GM21447 (cell line): ENCODE data around the gene ABHD17A.

Source experiments
- ATAC-seq: cut with Tn5 transposase; IDR thresholded peaks from one replicate; pipeline ENCODE4 v1.9.1; 2021; ENCODE audit not compliant: unreplicated experiment

Gene ABHD17A

DNA sequence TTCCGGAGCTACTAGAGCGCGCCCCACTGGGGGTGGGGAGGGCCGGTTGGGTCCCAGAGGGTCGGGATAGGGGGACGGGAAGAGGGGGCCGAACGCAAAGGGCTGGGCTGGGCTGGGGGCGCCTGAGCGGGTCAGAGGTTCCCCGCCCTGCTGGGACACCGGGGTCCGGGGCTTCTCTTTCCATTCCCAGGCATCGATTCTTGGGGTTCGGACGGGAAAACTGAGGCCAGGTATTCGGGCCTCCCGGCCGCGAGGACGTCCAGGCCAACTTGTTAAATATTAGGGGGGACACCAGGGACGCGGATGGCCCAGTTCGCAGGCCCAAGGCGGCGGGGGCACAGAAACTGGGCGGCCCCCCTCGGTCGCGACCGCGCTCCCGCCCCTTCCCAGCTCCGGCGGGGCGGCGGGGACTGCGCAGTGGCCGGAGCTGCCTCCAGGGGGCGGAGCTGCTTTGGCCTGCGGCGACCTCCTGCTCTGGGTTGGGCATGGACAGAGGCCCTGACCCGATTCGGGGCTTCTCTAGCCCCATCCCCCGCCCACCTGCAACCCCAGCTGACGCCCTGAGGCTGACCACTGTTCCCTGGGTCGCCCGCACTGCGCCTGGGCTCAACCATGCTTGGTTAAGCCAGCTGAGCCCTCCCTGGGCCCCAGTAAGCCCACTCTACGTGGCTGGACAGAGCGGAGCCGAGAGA is 20.7 kb downstream of the ABHD17A start:
- peak; percentile 36 for ATAC-seq

DNA sequence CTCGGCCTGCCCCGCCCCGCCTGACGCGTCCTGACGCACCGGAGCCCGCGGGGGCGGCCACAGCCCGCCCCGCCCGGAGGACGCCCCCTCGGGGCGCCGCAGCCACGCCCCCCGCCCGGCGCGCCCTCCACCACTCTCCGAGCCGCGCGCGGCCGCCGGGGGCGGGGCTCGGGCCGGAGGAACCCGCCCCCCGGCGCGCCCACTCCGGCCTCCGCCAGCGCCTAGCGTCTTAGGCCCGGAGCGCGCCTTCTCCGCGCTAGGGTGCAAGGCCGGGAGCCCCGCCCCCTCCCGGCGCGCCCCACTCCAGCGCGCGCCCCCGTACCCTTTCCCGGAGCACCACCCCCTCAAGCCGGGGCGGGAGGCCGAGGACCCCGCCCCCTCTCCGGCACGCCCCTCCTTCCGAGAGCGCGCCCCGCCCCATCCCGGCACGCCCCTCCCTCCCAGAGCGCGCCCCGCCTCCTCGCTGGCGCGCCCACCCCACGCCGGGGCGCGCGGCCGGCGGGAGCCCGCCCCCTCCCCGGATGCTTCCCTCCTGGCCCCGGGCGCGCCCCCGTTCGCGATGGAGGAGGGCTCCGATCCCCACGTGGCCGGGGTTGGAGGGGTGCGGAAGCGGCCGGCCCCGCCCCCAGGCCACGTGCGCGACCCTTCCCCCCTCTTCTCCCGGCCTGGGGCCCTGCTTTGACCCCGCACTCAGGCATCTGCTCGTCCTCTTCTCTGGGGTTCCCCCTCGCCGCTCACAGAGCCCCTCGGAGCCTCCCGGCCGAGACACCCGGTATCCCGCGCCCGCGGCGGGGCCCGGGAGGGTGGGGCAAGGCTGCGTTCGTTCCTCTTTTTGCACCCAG is 21.4 kb downstream of the ABHD17A start:
- ATAC-seq: peak; percentile 39

DNA sequence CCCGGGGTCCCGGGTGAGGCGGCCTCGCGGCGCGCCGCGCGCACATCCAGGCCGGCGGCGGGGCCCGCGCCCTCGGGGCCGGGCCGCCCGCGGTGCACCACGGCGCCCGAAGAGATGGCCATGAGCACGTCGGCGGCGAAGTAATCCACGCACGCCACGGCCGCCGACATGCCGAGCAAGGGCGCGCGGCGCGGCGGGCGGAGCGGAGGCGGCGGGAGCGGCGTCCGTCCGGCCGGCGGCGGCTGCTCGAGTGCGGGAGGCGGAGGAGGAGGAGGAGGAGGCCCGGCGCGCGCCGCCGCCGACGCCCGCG is 22.0 kb downstream of the ABHD17A start, which contains the start of gene KLF16:
KLF16 (minus strand) TSS at position 252 of the 310 bp plus-strand sequence; CDS start at position 170, 82 bp downstream.
- ATAC-seq: no peak

DNA sequence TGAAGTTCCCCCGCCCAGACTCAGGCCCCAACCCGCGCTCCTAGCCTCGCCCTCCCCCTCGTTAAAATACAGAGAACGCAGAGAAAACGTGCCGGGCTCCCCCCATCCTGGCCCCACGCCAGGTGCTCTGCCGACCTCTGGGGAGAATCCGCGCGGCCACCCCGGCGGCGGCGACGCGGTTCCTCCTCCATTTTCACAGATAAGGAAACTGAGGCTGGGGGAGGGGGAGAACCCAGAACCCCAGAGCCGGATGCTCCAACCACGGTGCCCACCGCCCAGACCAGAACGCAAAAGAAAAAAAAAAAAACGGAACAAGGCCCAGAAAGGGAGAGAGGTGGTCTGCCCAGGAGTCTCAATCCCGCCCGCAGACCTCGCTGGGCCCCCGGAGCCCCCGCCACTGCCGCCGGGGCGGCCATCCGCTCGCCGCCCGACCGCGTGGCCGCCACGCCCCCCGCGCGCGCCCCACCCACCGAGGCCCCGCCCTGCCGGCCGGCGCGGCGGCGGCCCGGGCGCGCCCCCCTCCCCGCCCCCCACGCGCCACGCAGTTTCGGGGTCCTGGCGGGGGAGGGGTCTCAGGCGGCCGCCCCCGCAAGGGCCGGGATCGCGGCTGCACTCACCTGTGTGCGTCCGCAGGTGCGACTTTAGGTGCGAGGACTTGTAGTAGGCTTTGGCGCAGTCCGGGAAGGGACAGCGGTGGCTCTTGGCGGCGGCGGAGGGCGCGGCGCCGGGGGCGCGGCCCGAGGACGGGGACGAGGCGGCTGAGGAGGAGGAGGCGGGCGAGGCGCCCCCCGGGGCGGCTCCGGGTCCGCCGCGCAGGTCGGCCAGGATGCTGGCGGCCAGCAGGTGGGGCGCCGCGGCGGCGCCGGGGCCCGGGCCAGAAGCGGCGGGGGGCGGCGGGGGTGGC is 22.6 kb downstream of the ABHD17A start:
- no peak for ATAC-seq

DNA sequence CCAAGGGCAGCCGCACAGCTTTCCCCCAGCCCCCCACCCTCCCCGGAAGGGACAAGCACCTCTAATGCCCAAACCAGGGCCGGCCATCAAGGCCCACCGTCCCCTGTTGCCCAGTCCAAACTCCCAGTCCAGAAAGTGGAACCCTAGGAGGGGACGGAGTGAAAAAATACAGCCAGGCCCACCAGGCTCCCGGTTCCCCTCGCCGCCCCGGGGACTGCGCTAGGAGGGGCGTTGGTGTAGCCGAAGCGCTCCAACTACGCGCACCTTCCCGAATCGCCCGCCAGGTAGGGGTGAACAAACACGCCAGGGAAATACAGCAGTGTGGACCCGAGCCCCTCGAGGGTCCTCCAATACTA is 23.2 kb downstream of the ABHD17A start:
- ATAC-seq: no peak

DNA sequence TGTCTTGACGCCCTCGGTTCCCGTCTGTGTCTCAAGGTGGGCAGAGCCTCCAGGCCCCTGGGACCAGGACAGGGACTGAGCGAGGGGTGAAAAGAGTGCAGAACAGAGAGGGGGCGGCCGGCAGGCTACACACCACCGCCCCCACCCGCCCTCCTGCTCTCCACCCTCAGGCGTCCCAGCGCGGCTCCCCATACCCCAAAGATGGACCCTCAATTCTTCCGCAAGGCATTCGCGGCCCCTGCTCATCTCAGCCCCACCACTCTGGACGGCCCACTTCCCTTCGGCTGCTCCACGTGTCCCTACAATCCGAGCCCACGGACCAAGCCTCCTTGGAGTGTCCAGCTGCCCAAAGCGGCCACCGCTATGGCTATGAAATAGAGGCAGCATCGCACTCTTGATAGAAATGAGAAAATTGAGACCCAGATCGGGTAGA is 23.7 kb downstream of the ABHD17A start:
- no peak for ATAC-seq

DNA sequence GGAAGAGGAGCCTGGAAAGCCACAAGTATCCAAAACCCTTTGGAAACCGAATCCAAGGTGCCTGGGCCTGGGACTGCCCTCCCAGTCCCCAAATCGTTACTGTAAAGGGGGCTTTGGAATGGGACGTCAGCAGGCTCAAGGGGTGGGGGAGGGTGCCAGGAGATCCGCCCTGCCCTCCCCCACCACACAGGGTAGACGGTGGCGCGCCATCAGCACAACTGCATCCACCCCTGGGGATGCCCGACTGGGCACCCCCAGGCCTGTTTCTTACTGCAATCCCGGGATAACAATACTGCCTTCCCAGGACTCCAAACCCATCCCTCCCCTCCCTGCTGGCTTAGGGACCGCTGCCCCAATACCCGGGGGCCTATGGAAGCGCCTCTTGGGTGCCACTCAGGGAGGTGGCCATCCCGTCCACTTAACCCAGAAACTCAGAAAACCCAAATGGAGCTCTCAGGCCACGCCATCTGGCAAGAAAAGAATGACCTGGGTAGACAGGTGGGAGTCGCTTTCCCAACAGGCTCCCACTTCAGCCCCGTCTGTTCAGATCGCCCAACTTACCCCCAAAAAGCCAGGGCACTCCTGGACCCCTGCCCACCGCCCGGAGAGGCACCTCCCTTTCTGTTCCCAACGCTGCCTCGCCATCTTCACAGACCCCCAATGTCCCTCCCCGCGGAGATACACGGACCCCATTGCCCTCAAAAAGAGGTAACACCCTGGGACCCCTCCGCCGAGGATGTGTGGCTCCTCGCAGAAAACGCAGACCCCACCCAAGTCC is 24.3 kb downstream of the ABHD17A start:
- ATAC-seq: no peak

DNA sequence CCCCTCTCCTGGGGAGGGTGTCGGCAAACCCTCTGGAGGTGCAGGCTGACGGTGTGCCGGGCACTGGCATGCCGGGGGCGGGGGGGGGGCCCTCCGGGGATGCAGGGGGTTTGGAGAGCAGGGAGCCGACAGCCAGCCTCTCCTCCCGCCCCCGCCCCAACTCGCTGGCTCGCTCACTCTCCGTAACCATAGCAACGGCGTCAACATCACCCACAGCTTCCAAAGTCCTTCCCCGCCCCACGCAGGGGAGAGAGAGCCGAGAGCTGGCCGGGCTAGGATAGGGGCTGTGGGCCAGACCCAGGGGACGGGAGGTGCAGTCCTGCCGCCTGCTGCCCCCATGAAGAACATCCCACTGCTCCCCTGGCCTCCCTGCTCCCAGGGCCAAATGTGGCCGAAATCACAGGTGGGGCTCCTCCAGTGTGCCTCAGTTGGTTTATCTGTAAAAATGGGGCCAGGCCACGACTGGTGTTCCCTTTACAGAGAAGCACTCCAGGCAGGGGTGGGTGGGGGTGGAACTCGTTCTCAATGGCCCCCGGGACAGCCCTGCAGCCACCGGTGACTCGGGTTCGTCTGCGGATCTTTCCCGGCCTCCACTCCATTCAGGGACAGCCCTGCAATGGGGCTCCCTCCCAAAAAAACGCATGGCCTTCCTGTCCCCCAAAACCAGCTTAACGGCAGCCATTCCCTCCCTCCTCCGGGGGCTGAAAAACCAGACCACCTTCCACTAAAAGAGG is 25.1 kb downstream of the ABHD17A start:
- ATAC-seq: no peak

DNA sequence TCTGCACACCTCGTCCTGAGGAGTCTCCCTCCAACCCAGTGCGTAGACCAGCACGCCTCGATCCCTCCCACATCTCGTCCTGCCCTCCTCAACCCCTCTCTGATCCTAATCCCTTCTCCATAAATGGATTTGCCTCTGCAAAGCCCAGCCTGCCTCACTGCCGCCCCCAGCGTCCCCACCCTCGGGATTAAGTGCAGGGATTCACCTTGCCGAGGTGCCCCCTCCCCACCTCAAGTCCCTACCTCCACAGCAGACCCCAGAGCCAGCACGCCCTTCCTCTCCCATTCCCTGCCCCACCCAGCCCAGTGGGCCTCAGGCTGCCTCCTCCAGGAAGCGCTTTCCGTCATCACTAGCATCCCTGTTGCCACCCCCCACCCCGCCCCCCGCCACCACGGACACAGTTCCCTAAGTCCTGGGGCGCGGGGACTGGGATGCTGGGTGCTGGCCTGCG is 25.9 kb downstream of the ABHD17A start:
- no peak for ATAC-seq

DNA sequence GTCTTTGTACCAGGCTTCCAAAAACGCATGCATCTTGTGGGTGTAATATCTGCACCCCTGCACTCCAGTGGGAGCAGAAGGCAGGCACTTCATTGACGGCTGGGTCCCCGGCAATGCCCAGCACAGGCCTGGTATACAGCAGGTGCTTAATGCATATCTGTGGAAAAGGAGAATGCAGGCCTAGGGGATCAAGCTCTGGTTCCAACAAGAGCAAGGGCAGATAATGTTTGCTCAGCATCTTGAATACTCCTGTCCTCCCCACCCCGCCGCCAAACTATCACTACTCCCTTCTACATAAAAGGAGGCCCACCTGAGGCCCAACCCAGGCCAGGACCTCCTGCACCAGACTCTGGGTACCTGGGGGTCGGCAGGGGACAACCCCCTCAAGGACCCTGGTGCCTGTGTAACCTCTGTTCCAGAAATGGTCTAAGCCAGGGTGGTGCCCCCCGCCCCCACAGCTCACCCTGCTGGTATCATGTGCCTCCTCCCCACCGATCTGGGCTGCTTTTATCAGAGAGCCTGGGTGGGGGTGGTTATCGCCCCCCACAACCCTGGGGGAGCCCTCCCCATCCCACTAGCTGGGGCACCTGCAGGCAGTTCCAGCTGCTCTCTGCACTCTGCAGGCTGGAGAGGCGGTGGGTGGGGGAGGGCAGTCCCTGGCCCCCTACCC is 26.7 kb downstream of the ABHD17A start:
- ATAC-seq: no peak

DNA sequence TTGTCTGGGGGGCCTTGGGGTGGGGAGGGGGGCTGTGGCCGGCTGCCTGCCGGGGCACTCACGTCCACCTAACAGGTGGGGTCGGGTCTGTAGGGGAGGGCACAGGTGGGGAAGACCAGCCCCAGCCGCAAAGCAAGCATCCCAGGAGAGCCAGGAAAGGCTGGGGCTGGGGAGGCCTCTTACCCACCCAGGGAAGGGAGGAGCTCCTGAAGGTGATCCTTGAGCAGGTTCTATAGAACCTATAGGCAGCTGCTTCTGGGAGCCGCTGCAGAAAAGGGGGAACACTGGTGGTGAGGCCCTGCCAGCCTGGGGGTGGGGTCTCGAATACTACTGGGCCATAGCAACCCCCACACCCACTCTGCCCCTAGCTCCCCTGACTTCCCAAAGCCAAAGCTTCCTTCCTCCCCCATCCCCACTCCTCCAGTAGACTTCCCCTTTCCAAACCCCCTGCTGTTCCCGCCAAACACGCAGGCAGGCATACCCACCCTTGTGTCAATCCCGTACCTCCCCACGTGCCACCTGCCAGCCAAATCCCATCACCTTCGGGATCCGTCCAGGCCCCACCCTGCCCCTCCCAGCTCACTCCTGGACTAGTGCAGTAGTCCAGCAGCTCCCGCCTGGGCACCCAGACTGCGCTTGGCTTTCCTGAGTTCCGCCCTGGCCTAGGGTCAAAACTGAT is 27.5 kb downstream of the ABHD17A start:
- ATAC-seq: no peak

DNA sequence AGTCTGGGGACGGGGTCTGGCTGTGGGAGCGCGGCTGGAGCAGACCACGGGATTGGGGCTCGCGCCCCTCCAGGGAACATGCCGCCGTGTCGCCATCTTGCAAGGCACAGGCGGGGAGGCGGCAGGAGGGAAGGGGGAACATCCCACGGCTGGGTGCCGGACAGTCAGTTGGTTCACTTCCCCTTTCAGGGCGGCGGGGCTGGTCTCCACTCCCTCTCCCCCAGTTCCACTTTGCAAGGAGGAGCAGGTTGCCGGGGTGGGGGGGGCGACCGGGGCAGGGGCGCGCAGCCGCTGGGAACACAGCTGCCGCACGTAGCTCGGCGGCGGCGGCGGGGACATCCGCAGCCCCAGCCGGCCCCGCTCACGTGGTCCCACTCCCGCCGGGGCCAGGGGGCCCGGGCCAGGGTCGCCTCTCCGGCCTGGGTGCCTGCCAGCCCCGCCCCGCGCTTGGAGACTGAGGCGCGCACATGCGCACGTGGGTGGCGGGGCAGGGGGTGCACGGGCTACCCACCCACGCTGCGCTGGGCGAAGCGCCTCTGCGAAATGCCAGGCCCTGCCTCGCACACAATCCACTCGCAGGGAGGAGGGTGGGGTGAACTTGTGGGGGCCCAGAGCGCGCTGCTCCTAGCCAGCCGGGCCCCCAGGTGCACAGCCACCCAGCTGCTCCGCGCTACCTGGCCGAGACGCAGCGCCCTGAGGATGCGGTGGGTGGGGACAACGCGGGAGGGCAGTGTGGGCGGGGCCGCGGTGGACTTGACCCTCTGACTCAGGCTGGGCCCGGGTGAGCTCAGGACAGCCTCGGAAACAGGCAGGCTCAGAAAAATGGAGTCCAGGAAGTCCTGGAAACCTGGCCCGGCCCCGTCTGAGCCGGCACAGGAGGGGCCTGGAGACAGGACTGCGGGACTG is 28.3 kb downstream of the ABHD17A start:
- peak; percentile 30 for ATAC-seq

DNA sequence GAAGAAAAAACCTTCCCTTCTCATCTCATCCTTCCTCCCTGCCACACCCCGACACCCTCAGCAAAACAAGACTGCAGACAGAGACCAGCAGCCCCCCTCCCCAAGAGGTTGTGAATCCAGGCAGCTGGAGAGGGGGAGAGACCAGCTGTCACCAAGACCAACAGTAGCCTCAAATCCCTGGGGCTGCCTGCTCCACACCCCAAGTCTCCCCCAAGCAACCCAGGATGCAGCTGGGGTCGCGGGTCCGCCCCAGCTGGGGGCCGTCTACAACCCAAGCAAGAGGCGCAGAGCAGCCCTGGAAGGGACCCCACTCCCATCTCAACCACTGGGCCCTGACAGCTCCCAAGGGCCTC is 29.0 kb downstream of the ABHD17A start:
- no peak for ATAC-seq

DNA sequence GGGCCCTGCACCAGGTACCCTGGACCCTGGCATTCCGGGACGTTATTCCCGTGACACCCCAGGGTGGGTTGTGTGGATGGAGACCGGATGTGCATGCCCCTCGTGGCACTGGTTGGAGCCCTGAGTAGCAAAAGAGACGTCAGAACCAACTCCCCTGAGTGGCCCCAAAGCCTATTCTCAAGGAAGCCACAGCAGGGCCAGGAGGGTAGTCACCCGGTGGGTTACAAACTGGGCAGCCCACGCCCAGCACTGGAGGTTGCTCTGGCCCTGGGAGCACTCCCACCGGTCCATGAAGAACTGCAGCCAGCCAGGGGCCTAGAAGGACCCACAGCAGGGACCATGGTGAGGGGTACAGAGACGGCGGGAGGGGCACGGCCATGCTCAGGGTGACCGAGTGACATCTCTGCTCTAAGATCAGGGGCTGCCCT is 29.5 kb downstream of the ABHD17A start:
- ATAC-seq: no peak

DNA sequence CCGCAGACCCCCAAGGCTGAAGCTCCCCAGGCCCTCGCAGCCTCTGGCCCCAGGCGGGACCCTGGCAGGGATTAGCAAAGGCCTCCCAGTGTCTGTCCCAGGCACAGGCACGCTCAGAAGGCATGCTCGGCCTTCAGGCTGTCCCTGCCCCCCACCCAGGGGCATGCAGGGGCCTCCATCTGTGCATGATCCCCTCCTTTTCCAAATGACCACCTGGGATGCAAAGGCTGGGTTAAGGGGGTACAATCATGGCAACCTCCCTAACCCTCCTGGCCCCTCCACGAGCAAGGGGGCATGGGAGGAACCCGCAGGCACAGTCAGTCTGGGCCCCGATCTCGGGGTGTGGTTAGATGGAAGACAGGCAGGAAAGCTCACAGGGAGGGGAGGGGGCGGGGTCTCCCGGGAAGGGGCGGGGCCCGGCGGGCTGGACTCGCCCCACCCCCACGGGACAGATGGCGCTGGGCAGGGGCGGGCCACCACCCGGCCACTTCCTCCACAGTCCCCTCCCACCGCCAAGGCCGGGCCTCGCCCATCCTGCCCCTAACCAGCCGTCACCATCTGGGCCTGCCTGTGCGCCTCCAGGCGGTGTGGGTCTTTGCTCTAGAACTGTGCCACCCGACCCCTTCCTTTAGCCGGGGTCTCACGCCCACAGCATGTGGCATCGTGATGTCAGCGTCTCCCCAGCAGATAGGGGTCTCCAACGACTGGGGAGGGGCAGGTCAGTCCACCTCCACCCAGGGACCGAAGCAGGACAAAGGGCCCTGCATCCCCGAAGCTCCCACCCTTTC is 30.1 kb downstream of the ABHD17A start:
- ATAC-seq: no peak

DNA sequence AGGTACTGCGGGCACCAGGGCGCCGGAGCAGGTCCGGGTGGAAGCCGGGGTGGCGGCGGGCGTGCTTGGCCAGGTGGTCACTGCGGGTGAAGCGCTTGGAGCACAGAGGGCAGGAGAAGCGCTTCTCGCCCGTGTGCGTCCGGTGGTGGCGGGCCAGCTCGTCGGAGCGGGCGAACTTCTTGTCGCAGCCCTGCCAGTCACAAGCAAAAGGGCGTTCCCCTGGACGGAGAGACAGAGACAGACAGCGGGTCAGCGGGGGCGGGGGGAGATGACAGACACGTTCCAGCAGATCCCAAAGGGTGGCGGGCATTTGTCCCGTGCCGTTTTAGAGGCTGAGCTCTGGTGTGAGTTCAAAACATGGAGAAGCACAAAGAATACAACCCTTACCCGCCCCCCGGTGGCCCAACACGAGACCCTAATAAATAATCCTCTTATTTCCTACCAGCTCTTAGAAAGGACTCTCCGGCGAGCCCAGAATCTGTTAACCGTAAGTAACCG is 30.7 kb downstream of the ABHD17A start:
- no peak for ATAC-seq

DNA sequence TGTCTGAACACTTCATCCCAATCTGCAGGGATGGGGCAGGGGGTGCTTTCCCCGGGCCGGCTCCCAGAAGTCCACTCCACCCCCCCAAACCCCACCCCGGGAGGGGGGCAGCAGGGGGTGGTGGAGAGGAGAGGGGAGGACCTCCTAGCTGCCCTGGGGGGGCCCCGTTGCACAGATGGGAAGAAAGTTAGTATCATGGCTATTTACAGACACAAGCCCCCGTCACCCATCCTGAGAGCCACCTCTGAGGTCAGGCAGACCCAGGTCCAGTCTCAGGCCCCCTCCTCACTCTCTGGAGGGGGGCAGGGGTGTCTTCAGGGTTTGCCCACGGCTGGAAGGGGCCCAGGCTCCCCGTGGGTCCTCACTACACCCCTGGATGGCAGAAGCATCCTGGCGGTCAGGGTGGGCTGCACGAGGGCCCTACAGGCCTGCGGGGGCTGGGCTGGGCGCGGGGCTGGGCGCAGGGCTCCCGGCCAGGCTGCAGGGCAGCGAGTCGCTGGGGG is 31.2 kb downstream of the ABHD17A start:
- ATAC-seq: no peak
